Mesenchymal stem cell (in vitro differentiated cells and primary cell): ENCODE measurements around the gene KCNIP4.

Experiments
- DNase-seq: peaks from one replicate; pipeline ENCODE4 v3.0.0-alpha.2; 2013
- H2AFZ ChIP-seq: one replicate; pipeline ENCODE4 v1.6.1; 2013; ENCODE audit warnings: low read depth, mild to moderate bottlenecking, control low read depth, inconsistent platforms, low read length, moderate library complexity
- H2AK5ac ChIP-seq: 2 replicates; pipeline ENCODE4 v1.6.1; 2013; ENCODE audit warnings: low read length, moderate library complexity, mild to moderate bottlenecking, inconsistent platforms; ENCODE audit not compliant: severe bottlenecking
- H2BK120ac ChIP-seq: one replicate; pipeline ENCODE4 v1.6.1; 2013; ENCODE audit warnings: low read depth, mild to moderate bottlenecking, inconsistent platforms, low read length, moderate library complexity
- H2BK12ac ChIP-seq, 2 experiments: one replicate each; pipeline ENCODE4 v1.6.1; 2013; ENCODE audit warnings: inconsistent platforms in 2 of 2, low read length in 2 of 2, mild to moderate bottlenecking in 2 of 2, moderate library complexity in 2 of 2, control low read depth in 1 of 2
- H2BK15ac ChIP-seq: one replicate; pipeline ENCODE4 v1.6.1; 2013; ENCODE audit warnings: mild to moderate bottlenecking, low read depth, inconsistent platforms; ENCODE audit not compliant: poor library complexity, severe bottlenecking
- H2BK5ac ChIP-seq: 2 replicates; pipeline ENCODE4 v1.6.1; 2013; ENCODE audit warnings: low read depth, mild to moderate bottlenecking, low read length, control low read depth, inconsistent platforms; ENCODE audit not compliant: poor library complexity, severe bottlenecking
- H3K14ac ChIP-seq, 2 experiments: one replicate each; pipeline ENCODE4 v1.6.1; 2013; ENCODE audit warnings: inconsistent platforms in 2 of 2, low read length in 2 of 2, control low read depth in 1 of 2, mild to moderate bottlenecking in 1 of 2, moderate library complexity in 1 of 2
- H3K18ac ChIP-seq, 2 experiments: one replicate each; pipeline ENCODE4 v1.6.1; 2013; ENCODE audit warnings: inconsistent platforms in 2 of 2, low read length in 2 of 2, control low read depth in 1 of 2, low read depth in 1 of 2, mild to moderate bottlenecking in 1 of 2
- H3K23ac ChIP-seq, 2 experiments: one replicate each; pipeline ENCODE4 v1.6.1; 2013; ENCODE audit warnings: inconsistent platforms in 2 of 2, low read length in 2 of 2, mild to moderate bottlenecking in 2 of 2, moderate library complexity in 2 of 2, control low read depth in 1 of 2
- H3K27ac ChIP-seq: 2 replicates; pipeline ENCODE4 v1.5.1; 2013; ENCODE audit warnings: mild to moderate bottlenecking, moderate library complexity, low read length, control low read depth, inconsistent platforms; ENCODE audit not compliant: poor library complexity, severe bottlenecking
- H3K27me3 ChIP-seq, 2 experiments: 2 replicates each; pipeline versions ENCODE4 v1.6.1 to v1.7.0; 2013; ENCODE audit warnings: low read length in 2 of 2, mild to moderate bottlenecking in 2 of 2, moderate library complexity in 2 of 2, control low read depth in 1 of 2, inconsistent platforms in 1 of 2; ENCODE audit not compliant: control insufficient read depth in 1 of 2, insufficient read depth in 1 of 2
- H3K36me3 ChIP-seq, 2 experiments: 2 replicates each; pipeline versions ENCODE4 v1.6.1 to v1.7.0; 2013; ENCODE audit warnings: low read length in 2 of 2, control low read depth in 1 of 2, inconsistent platforms in 1 of 2, low read depth in 1 of 2, mild to moderate bottlenecking in 1 of 2; ENCODE audit not compliant: insufficient read depth in 2 of 2, control insufficient read depth in 1 of 2
- H3K4ac ChIP-seq, 2 experiments: one replicate each; pipeline ENCODE4 v1.6.1; 2013; ENCODE audit warnings: inconsistent platforms in 2 of 2, low read length in 2 of 2, mild to moderate bottlenecking in 2 of 2, moderate library complexity in 2 of 2, control low read depth in 1 of 2, low read depth in 1 of 2
- H3K4me1 ChIP-seq: 2 replicates; pipeline ENCODE4 v1.6.1; 2013; ENCODE audit warnings: low read depth, low read length, control low read depth; ENCODE audit not compliant: control insufficient read depth, insufficient read depth
- H3K4me2 ChIP-seq: 2 replicates; pipeline ENCODE4 v1.6.1; 2013; ENCODE audit warnings: low read length, mild to moderate bottlenecking, inconsistent platforms; ENCODE audit not compliant: poor library complexity, severe bottlenecking
- H3K4me3 ChIP-seq, 2 experiments: 2 replicates each; pipeline versions ENCODE4 v1.5.1 to v1.7.0; 2013; ENCODE audit warnings: low read length in 2 of 2, mild to moderate bottlenecking in 2 of 2, control low read depth in 1 of 2, low read depth in 1 of 2; ENCODE audit not compliant: insufficient read depth in 1 of 2
- H3K79me1 ChIP-seq: replicated peaks from 2 replicates; pipeline ENCODE4 v1.6.1; 2013; ENCODE audit warnings: mild to moderate bottlenecking, control low read depth, low read length, inconsistent platforms; ENCODE audit not compliant: poor library complexity, severe bottlenecking
- H3K9ac ChIP-seq: 2 replicates; pipeline ENCODE4 v1.7.0; 2013; ENCODE audit warnings: mild to moderate bottlenecking, low read length, moderate library complexity
- H3K9me3 ChIP-seq: 2 replicates; pipeline ENCODE4 v1.7.0; 2013; ENCODE audit warnings: mild to moderate bottlenecking, low read length; ENCODE audit not compliant: control insufficient read depth
- H4K8ac ChIP-seq: one replicate; pipeline ENCODE4 v1.6.1; 2013; ENCODE audit warnings: inconsistent platforms, mild to moderate bottlenecking, low read length, moderate library complexity
- H4K91ac ChIP-seq: one replicate; pipeline ENCODE4 v1.6.1; 2013; ENCODE audit warnings: mild to moderate bottlenecking, low read length, inconsistent platforms
- WGBS: methylation state at CpG from one replicate; pipeline ENCODE4 v1.1.7; 2013; ENCODE audit warnings: mixed read lengths; 5-methylcytosine and 5-hydroxymethylcytosine counted together

KCNIP4 gene

GRCh38 chr4:21177871-21178270 lies 770.7 kb downstream of the KCNIP4 start:
- Histone ChIP-seq H2AK5ac (no peak overlapping the region), H2BK120ac (no peak overlapping the region), H3K36me3 (no peaks in the 10 kb centered on the region)

GRCh38 chr4:21177092-21177491 lies 771.5 kb downstream of the KCNIP4 start:
- Histone ChIP-seq H3K27ac (no peak overlapping the region), H3K27me3 (no peaks in the 10 kb centered on the region), H3K79me1 (no peaks in the 10 kb centered on the region), H2AFZ (no peak overlapping the region), H2BK5ac (no peak overlapping the region), H4K91ac (no peak overlapping the region), H2BK120ac (no peak overlapping the region), H3K4me2 (no peak overlapping the region), H3K23ac (no peak overlapping the region), H3K18ac (no peak overlapping the region), H3K9me3 (no peaks in the 10 kb centered on the region), H4K8ac (no peak overlapping the region), H2BK12ac (no peak overlapping the region), H3K4me1 (no peaks in the 10 kb centered on the region), H2BK15ac (no peak overlapping the region), H3K36me3 (no peaks in the 10 kb centered on the region), H3K14ac (no peak overlapping the region), H2AK5ac (no peak overlapping the region), H3K4me3 (no peak overlapping the region), H3K4ac (no peak overlapping the region), H3K9ac (no peak overlapping the region)
- no peak for DNase-seq
- no CpG with 5 or more reads among the region's 1 CpG for WGBS

More at GRCh38 chr4:21177871-21178270, 770.7 kb downstream of the KCNIP4 start:
- H3K18ac ChIP-seq: no peak overlapping the region
- H2BK15ac ChIP-seq: no peak overlapping the region
- H2AFZ ChIP-seq: no peak overlapping the region
- H4K91ac ChIP-seq: no peak overlapping the region
- no peaks in the 10 kb centered on the region for H3K4me1 ChIP-seq
- H3K27ac ChIP-seq: no peak overlapping the region
- no peak overlapping the region for H3K9ac ChIP-seq
- no peak overlapping the region for H3K4me2 ChIP-seq
- H3K4ac ChIP-seq: no peak overlapping the region
- no peak overlapping the region for H3K14ac ChIP-seq
- no peaks in the 10 kb centered on the region for H3K79me1 ChIP-seq
- no peak overlapping the region for H3K23ac ChIP-seq
- H3K4me3 ChIP-seq: no peak overlapping the region
- no peaks in the 10 kb centered on the region for H3K27me3 ChIP-seq
- no peak for DNase-seq
- H2BK5ac ChIP-seq: no peak overlapping the region
- no peak overlapping the region for H2BK12ac ChIP-seq
- H3K9me3 ChIP-seq: no peaks in the 10 kb centered on the region
- H4K8ac ChIP-seq: no peak overlapping the region

DNA sequence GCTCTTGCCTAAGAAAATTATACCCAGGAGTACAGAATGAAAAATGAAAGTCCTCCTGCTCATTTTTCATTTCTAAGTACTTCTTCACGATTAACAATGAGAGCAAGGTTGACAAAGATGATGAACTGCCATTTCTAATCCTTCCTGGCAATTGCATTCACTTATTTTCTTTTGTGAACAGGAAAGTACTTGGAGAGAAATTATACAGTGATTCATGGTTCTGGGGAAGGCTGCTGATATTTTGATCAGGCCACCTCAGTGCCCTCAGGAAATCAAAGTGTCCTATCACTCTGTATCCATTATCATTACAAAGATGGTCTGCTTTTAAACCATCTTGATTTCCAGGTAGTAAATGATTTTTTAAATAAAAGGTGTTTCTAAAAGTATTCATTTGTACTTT lies 780.9 kb downstream of the KCNIP4 start:
- no peak overlapping the region for H2AFZ ChIP-seq
- DNase-seq: no peak
- H3K27ac ChIP-seq: no peak overlapping the region
- no peak overlapping the region for H3K4me2 ChIP-seq
- no peaks in the 10 kb centered on the region for H3K36me3 ChIP-seq
- no peak overlapping the region for H3K23ac ChIP-seq
- no peak overlapping the region for H3K4ac ChIP-seq
- no peak overlapping the region for H2BK12ac ChIP-seq
- no peak overlapping the region for H3K18ac ChIP-seq
- no peaks in the 10 kb centered on the region for H3K4me1 ChIP-seq
- H3K9ac ChIP-seq: no peak overlapping the region
- H2BK5ac ChIP-seq: no peak overlapping the region
- no peak overlapping the region for H2BK15ac ChIP-seq
- no peak overlapping the region for H2BK120ac ChIP-seq
- H4K8ac ChIP-seq: no peak overlapping the region
- no peak overlapping the region for H2AK5ac ChIP-seq
- H3K79me1 ChIP-seq: no peaks in the 10 kb centered on the region
- H4K91ac ChIP-seq: no peak overlapping the region
- no peak overlapping the region for H3K14ac ChIP-seq
- H3K27me3 ChIP-seq: no peaks in the 10 kb centered on the region
- WGBS: 100% methylated on average over 1 of the region's 1 CpG
- H3K4me3 ChIP-seq: no peak overlapping the region
- no peaks in the 10 kb centered on the region for H3K9me3 ChIP-seq

DNA sequence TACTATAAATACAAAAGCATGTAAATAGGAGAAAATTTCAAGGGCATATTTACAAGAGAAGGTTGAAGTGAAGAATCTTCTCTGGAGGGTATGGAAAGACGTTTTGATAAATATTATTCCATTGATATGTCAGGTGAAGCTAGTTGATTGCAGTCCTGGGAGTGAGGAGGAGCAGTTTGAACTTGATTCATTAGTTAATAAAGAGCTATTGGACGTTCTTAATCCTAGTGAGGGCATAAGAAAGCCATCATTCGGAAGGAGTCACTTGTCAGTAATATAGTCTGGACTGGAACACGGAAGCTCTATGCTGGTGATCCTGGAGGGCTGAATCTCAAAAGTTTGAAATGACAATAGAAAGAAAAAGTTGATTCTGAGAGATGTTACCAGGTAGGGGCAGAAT lies 793.2 kb downstream of the KCNIP4 start:
- Histone ChIP-seq H2BK12ac (no peak overlapping the region), H3K23ac (no peak overlapping the region), H3K4me3 (no peak overlapping the region), H3K9me3 (no peaks in the 10 kb centered on the region), H3K27ac (no peak overlapping the region), H3K79me1 (no peaks in the 10 kb centered on the region), H3K9ac (no peak overlapping the region), H3K27me3 (no peaks in the 10 kb centered on the region), H3K4me2 (no peak overlapping the region), H3K4ac (no peak overlapping the region), H2BK15ac (no peak overlapping the region), H3K36me3 (no peaks in the 10 kb centered on the region), H2BK5ac (no peak overlapping the region), H3K18ac (no peak overlapping the region), H2BK120ac (no peak overlapping the region), H2AFZ (no peak overlapping the region), H4K8ac (no peak overlapping the region), H3K14ac (no peak overlapping the region), H3K4me1 (no peaks in the 10 kb centered on the region), H4K91ac (no peak overlapping the region), H2AK5ac (no peak overlapping the region)
- WGBS: 62% methylated on average over 4 of the region's 4 CpGs
- DNase-seq: no peak
